GM12872 (cell line): ENCODE measurements around the gene ARSI.

Source experiments
- CTCF ChIP-seq: IDR thresholded peaks from 3 replicates; pipeline ENCODE4 v1.5.1; 2011; ENCODE audit warnings: low read depth, mild to moderate bottlenecking, low read length, moderate library complexity; ENCODE audit not compliant: insufficient read depth

ARSI gene

DNA sequence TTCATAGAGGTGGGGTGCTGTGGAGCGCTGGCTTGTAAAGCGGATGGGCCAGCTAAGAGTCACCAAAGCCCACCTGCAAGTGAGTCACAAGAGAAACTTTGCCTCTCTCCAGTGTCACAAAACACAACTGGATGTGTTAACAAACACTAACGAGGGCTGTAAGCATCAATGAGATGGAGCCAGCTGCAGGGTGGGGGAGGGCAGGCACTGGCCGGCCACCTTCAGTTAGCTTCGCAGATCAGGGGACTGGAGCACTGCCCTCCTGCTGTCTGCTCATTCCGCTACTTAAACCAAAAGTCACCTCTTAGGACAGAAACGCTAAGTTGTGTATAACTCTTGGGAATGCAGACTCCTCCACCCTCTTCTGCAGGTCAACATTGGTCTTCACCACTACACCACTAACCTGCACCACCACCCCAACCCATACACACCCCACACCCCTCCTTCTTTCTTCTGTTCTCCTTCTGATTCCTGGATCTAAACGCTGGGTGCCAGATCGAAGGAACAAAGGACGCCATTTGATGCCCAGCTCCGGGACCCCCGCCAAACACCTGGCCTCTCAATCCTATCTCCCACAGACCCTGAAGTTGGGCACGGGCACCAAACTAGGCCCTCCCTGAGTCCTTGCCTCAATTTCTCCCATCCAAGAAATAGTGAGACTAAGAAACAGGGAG lies 2.1 kb downstream of the ARSI start:
- TF ChIP-seq CTCF, result no peak

DNA sequence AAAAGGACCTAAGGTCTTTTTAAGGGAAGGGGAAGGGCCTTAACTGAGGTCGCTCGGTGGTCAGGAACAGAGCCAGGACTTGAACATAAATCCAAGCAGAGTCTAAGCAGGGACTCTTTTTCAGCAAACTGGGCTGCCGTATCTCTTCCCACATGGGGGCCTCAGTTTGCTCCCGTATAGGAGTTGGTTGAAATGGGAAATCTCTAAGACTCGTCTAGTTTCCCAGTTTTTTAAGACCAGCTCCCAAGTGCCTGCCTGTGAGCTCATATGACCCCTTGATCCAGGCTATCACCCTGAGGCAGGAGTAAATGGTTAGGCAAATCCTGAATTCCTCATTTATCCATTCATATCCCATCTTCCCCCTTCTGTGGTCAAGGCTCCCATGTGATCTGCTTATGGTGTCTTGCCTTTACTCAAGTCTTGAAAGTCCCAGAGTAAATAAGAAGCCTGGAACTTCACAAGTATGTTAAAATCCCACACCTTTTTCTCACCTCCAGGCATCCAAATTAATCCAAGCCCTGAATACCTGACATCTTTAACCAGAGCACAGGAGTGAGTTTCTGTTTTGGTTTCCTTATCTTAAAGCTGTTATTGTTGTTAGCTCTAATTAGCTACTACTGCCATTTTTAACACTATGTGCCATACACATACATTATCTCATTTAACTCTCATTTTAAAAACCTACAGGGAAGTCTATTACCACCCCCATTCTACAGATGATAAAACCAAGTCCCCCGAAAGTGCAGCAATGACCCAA lies 3.0 kb downstream of the ARSI start:
- no peak for TF ChIP-seq CTCF

DNA sequence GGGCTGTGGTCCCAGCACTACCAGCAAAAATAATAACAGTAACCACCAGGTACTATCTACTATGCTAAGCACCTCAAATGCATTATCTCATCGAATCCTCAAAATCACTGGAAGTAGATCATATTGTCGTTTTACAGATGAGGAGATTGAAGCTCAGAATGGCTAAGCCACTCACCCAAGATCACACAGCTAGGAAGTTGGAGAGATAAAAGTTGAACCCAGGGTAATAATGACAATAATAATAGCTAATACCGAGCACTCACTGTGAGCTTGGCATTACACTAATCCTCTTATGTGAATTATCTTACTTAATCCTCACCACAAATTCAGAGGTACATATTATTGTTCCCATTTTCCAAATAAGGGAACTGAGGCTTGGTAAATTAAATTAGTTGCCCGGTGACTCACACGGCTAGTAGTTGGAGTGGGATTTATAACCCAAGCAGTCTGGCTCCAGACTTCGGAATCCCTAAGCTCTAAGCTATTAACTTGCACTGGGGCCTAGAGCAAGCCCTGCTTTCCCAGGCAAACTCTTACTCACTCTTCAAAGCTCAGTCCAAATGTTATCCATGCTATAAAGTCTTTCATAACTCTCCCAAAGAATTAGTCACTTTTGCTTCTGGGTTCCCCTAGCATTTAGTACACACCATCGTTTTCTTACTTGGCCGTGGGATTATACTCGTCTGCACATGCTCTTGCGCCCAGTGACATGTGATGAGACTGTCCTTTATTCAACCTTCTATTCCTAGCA lies 3.8 kb downstream of the ARSI start:
- TF ChIP-seq CTCF, result no peak

DNA sequence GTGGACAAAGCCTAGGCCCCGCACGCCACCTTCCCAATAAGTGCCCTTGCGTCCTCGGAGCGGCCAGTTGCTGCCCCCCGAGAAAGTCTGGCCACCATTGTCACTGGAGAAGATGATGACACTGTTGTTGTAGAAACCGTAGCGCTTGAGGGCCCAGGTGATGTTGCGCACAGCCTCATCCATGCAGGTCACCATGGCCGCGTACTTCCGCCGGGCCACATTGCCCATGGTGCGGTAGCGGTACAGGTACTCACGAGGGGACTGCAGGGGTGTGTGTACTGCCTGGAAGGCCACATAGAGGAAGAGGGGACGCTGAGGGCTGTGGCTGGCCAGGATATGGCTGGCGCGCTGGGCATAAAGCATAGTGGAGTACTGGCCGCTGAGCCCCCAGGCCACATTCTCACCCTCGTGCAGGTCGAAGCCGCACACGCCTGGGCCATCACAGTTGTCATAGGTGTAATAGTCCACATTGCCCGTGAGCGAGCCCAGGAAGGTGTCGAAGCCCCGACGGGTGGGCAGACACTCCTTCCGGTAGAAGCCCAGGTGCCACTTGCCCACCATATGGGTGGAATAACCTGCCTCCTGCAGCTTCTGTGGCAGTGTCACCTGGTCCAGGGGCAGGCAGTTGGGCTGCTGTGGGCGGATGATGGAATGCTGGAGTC lies 4.6 kb downstream of the ARSI start:
- TF ChIP-seq CTCF, result no peak

GRCh38 chr5:150297236-150297890 lies 5.3 kb downstream of the ARSI start:
- no peak for TF ChIP-seq CTCF

GRCh38 chr5:150296496-150296895 lies 6.2 kb downstream of the ARSI start:
- no peak for TF ChIP-seq CTCF
